HEK293 (cell line): ENCODE measurements around the gene DEDD2.
A peak's percentile ranks its signal among the peaks of the same experiment; 100 is the strongest.

Source experiments
- BCL11B ChIP-seq: fragments of 450-650 bp; formaldehyde crosslinking; IDR thresholded peaks from 2 replicates; pipeline ENCODE4 v1.5.1; 2016; ENCODE audit warnings: low read depth, missing biosample characterization, missing genetic modification characterization
- KLF8 ChIP-seq: fragments of 450-650 bp; formaldehyde crosslinking; IDR thresholded peaks from 2 replicates; pipeline ENCODE4 v1.5.1; 2016; ENCODE audit warnings: missing biosample characterization, missing genetic modification characterization
- SETDB1 ChIP-seq: IDR thresholded peaks from one replicate; pipeline ENCODE4 v1.6.1; 2017; ENCODE audit warnings: mild to moderate bottlenecking, low read length, moderate library complexity, mixed read lengths; ENCODE audit not compliant: insufficient read length
- SP3 ChIP-seq: fragments of 450-650 bp; formaldehyde crosslinking; IDR thresholded peaks from 2 replicates; pipeline ENCODE4 v1.5.1; 2016; ENCODE audit warnings: missing biosample characterization, missing genetic modification characterization
- ZBTB21 ChIP-seq: fragments of 450-650 bp; formaldehyde crosslinking; IDR thresholded peaks from 2 replicates; pipeline ENCODE4 v1.5.1; 2017; ENCODE audit warnings: missing biosample characterization, missing genetic modification characterization
- ZNF138 ChIP-seq: fragments of 450-650 bp; formaldehyde crosslinking; IDR thresholded peaks from 2 replicates; pipeline ENCODE4 v1.5.1; 2016; ENCODE audit warnings: missing biosample characterization, missing genetic modification characterization, borderline replicate concordance
- ZNF175 ChIP-seq: fragments of 450-650 bp; formaldehyde crosslinking; IDR thresholded peaks from 2 replicates; pipeline ENCODE4 v1.5.1; 2016; ENCODE audit warnings: missing biosample characterization, missing genetic modification characterization
- ZNF184 ChIP-seq: fragments of 450-650 bp; IDR thresholded peaks from 2 replicates; pipeline ENCODE4 v1.5.1; 2018; ENCODE audit warnings: missing biosample characterization, mild to moderate bottlenecking, missing genetic modification characterization
- ZNF23 ChIP-seq: fragments of 450-650 bp; formaldehyde crosslinking; IDR thresholded peaks from 2 replicates; pipeline ENCODE4 v1.5.1; 2016; ENCODE audit warnings: missing biosample characterization, missing genetic modification characterization, borderline replicate concordance
- ZNF248 ChIP-seq: fragments of 450-650 bp; formaldehyde crosslinking; IDR thresholded peaks from 2 replicates; pipeline ENCODE4 v1.5.1; 2017; ENCODE audit warnings: missing biosample characterization, missing genetic modification characterization
- ZNF311 ChIP-seq: fragments of 450-650 bp; formaldehyde crosslinking; IDR thresholded peaks from 2 replicates; pipeline ENCODE4 v1.5.1; 2017; ENCODE audit warnings: missing biosample characterization, missing genetic modification characterization, borderline replicate concordance
- ZNF341 ChIP-seq: fragments of 450-650 bp; formaldehyde crosslinking; IDR thresholded peaks from 2 replicates; pipeline ENCODE4; 2016; ENCODE audit warnings: low read depth, missing biosample characterization, missing genetic modification characterization
- ZNF571 ChIP-seq: fragments of 450-650 bp; formaldehyde crosslinking; IDR thresholded peaks from 2 replicates; pipeline ENCODE4 v1.5.0; 2017; ENCODE audit warnings: missing biosample characterization, missing genetic modification characterization
- ZNF596 ChIP-seq: fragments of 450-650 bp; IDR thresholded peaks from 2 replicates; pipeline ENCODE4 v1.5.0; 2018; ENCODE audit warnings: missing biosample characterization, mild to moderate bottlenecking, missing genetic modification characterization, moderate library complexity
- ZNF658 ChIP-seq: fragments of 450-650 bp; formaldehyde crosslinking; IDR thresholded peaks from 2 replicates; pipeline ENCODE4; 2016; ENCODE audit warnings: missing biosample characterization, missing genetic modification characterization
- TF ChIP-seq, protein P1 (sequence below): fragments of 450-650 bp; formaldehyde crosslinking; IDR thresholded peaks from 2 replicates; pipeline ENCODE4 v1.5.1; 2017; ENCODE audit warnings: missing biosample characterization, missing genetic modification characterization
- TF ChIP-seq, protein P2 (sequence below): fragments of 450-650 bp; formaldehyde crosslinking; IDR thresholded peaks from 2 replicates; pipeline ENCODE4 v1.5.1; 2016; ENCODE audit warnings: missing biosample characterization, missing genetic modification characterization
- TF ChIP-seq, protein P3 (sequence below): fragments of 450-650 bp; formaldehyde crosslinking; IDR thresholded peaks from 2 replicates; pipeline ENCODE4 v1.5.1; 2016; ENCODE audit warnings: missing biosample characterization, missing genetic modification characterization, borderline replicate concordance
- TF ChIP-seq, protein P4 (sequence below): fragments of 450-650 bp; formaldehyde crosslinking; IDR thresholded peaks from 2 replicates; pipeline ENCODE4 v1.5.1; 2016; ENCODE audit warnings: missing biosample characterization, missing genetic modification characterization
- TF ChIP-seq, protein P5 (sequence below): fragments of 450-650 bp; formaldehyde crosslinking; IDR thresholded peaks from 2 replicates; pipeline ENCODE4 v1.5.1; 2016; ENCODE audit warnings: missing biosample characterization, missing genetic modification characterization, low read depth
- TF ChIP-seq, protein P6 (sequence below): fragments of 450-650 bp; formaldehyde crosslinking; IDR thresholded peaks from 2 replicates; pipeline ENCODE4 v1.5.1; 2016; ENCODE audit warnings: missing biosample characterization, missing genetic modification characterization
- TF ChIP-seq, protein P7 (sequence below): fragments of 450-650 bp; formaldehyde crosslinking; IDR thresholded peaks from 2 replicates; pipeline ENCODE4 v1.5.1; 2016; ENCODE audit warnings: missing biosample characterization, missing genetic modification characterization

The DEDD2 gene

DNA sequence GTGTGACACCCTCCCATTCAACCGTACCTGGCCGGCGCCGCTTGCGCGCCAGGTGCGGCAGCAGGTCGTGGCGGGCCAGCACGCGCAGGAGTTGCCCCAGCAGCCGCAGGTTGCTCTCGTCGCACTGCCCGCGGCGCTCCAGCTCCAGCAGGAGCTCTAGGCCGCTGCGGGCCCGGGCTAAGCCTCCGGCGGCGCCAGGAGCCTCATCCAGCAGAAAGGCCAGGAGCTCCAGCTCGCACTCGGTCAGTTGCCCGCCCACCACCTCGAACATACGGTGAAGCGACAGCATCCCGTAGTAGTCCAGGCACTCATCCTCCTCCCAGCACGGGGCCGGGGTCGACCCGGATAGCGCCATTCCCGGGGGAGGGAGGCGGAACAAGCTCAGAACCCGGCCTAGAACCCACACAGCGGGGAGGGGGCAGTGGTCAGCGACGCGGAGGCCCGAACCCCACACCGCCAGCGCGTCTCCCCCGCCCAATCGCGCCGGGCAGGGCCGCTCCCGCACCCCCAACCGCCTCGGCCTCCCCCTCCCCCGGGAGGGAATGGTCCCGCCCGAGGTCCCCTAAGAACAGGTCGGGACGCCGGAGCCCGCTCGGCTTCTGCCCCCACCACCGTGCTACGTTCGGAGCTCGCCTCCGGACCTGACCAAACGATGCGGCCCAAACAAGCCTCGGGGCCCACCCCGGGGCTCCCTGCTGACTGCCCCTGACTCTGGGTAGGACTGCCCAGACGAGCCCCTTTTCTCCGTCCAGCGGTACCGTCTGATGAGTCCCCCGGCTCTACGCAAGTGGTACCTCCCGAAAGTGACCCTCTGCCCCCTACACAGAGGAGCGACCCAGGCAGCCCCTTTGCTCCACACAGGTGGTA, 591 bp downstream of the DEDD2 start (continued):
- TF ChIP-seq, protein P1, sequence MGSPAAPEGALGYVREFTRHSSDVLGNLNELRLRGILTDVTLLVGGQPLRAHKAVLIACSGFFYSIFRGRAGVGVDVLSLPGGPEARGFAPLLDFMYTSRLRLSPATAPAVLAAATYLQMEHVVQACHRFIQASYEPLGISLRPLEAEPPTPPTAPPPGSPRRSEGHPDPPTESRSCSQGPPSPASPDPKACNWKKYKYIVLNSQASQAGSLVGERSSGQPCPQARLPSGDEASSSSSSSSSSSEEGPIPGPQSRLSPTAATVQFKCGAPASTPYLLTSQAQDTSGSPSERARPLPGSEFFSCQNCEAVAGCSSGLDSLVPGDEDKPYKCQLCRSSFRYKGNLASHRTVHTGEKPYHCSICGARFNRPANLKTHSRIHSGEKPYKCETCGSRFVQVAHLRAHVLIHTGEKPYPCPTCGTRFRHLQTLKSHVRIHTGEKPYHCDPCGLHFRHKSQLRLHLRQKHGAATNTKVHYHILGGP (tag by site-specific recombination), result no peak
- no peak for TF ChIP-seq ZNF596
- TF ChIP-seq ZNF138, result no peak
- no peak for TF ChIP-seq ZNF341 (tag by site-specific recombination)
- peak; percentile 56; the same call in 1 of the 2 replicates for TF ChIP-seq ZBTB21 (tag by site-specific recombination)
- no peak for TF ChIP-seq ZNF311 (tag by site-specific recombination)
- TF ChIP-seq, protein P2, sequence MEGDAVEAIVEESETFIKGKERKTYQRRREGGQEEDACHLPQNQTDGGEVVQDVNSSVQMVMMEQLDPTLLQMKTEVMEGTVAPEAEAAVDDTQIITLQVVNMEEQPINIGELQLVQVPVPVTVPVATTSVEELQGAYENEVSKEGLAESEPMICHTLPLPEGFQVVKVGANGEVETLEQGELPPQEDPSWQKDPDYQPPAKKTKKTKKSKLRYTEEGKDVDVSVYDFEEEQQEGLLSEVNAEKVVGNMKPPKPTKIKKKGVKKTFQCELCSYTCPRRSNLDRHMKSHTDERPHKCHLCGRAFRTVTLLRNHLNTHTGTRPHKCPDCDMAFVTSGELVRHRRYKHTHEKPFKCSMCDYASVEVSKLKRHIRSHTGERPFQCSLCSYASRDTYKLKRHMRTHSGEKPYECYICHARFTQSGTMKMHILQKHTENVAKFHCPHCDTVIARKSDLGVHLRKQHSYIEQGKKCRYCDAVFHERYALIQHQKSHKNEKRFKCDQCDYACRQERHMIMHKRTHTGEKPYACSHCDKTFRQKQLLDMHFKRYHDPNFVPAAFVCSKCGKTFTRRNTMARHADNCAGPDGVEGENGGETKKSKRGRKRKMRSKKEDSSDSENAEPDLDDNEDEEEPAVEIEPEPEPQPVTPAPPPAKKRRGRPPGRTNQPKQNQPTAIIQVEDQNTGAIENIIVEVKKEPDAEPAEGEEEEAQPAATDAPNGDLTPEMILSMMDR (tag by site-specific recombination), result peak; percentile 39; the same call in 1 of the 2 replicates
- no peak for TF ChIP-seq ZNF658 (tag by site-specific recombination)
- TF ChIP-seq, protein P3, sequence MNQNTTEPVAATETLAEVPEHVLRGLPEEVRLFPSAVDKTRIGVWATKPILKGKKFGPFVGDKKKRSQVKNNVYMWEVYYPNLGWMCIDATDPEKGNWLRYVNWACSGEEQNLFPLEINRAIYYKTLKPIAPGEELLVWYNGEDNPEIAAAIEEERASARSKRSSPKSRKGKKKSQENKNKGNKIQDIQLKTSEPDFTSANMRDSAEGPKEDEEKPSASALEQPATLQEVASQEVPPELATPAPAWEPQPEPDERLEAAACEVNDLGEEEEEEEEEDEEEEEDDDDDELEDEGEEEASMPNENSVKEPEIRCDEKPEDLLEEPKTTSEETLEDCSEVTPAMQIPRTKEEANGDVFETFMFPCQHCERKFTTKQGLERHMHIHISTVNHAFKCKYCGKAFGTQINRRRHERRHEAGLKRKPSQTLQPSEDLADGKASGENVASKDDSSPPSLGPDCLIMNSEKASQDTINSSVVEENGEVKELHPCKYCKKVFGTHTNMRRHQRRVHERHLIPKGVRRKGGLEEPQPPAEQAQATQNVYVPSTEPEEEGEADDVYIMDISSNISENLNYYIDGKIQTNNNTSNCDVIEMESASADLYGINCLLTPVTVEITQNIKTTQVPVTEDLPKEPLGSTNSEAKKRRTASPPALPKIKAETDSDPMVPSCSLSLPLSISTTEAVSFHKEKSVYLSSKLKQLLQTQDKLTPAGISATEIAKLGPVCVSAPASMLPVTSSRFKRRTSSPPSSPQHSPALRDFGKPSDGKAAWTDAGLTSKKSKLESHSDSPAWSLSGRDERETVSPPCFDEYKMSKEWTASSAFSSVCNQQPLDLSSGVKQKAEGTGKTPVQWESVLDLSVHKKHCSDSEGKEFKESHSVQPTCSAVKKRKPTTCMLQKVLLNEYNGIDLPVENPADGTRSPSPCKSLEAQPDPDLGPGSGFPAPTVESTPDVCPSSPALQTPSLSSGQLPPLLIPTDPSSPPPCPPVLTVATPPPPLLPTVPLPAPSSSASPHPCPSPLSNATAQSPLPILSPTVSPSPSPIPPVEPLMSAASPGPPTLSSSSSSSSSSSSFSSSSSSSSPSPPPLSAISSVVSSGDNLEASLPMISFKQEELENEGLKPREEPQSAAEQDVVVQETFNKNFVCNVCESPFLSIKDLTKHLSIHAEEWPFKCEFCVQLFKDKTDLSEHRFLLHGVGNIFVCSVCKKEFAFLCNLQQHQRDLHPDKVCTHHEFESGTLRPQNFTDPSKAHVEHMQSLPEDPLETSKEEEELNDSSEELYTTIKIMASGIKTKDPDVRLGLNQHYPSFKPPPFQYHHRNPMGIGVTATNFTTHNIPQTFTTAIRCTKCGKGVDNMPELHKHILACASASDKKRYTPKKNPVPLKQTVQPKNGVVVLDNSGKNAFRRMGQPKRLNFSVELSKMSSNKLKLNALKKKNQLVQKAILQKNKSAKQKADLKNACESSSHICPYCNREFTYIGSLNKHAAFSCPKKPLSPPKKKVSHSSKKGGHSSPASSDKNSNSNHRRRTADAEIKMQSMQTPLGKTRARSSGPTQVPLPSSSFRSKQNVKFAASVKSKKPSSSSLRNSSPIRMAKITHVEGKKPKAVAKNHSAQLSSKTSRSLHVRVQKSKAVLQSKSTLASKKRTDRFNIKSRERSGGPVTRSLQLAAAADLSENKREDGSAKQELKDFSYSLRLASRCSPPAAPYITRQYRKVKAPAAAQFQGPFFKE (tag by site-specific recombination), result no peak
- TF ChIP-seq, protein P4, sequence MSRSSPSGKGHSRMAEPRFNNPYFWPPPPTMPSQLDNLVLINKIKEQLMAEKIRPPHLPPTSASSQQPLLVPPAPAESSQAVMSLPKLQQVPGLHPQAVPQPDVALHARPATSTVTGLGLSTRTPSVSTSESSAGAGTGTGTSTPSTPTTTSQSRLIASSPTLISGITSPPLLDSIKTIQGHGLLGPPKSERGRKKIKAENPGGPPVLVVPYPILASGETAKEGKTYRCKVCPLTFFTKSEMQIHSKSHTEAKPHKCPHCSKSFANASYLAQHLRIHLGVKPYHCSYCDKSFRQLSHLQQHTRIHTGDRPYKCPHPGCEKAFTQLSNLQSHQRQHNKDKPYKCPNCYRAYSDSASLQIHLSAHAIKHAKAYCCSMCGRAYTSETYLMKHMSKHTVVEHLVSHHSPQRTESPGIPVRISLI (tag by site-specific recombination), result no peak
- TF ChIP-seq ZNF571 (tag by site-specific recombination), result no peak
- TF ChIP-seq, protein P5, sequence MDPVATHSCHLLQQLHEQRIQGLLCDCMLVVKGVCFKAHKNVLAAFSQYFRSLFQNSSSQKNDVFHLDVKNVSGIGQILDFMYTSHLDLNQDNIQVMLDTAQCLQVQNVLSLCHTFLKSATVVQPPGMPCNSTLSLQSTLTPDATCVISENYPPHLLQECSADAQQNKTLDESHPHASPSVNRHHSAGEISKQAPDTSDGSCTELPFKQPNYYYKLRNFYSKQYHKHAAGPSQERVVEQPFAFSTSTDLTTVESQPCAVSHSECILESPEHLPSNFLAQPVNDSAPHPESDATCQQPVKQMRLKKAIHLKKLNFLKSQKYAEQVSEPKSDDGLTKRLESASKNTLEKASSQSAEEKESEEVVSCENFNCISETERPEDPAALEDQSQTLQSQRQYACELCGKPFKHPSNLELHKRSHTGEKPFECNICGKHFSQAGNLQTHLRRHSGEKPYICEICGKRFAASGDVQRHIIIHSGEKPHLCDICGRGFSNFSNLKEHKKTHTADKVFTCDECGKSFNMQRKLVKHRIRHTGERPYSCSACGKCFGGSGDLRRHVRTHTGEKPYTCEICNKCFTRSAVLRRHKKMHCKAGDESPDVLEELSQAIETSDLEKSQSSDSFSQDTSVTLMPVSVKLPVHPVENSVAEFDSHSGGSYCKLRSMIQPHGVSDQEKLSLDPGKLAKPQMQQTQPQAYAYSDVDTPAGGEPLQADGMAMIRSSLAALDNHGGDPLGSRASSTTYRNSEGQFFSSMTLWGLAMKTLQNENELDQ (tag by site-specific recombination), result no peak
- peak; percentile 65 for TF ChIP-seq BCL11B
- no peak for TF ChIP-seq ZNF184 (tag by site-specific recombination)
- no peak for TF ChIP-seq KLF8 (tag by site-specific recombination)
- TF ChIP-seq SETDB1, result no peak
- TF ChIP-seq ZNF248 (tag by site-specific recombination), result no peak
- no peak for TF ChIP-seq ZNF23 (tag by site-specific recombination)
- TF ChIP-seq, protein P6, sequence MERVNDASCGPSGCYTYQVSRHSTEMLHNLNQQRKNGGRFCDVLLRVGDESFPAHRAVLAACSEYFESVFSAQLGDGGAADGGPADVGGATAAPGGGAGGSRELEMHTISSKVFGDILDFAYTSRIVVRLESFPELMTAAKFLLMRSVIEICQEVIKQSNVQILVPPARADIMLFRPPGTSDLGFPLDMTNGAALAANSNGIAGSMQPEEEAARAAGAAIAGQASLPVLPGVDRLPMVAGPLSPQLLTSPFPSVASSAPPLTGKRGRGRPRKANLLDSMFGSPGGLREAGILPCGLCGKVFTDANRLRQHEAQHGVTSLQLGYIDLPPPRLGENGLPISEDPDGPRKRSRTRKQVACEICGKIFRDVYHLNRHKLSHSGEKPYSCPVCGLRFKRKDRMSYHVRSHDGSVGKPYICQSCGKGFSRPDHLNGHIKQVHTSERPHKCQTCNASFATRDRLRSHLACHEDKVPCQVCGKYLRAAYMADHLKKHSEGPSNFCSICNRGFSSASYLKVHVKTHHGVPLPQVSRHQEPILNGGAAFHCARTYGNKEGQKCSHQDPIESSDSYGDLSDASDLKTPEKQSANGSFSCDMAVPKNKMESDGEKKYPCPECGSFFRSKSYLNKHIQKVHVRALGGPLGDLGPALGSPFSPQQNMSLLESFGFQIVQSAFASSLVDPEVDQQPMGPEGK (tag by site-specific recombination), result peak; percentile 77
- no peak for TF ChIP-seq SP3
- TF ChIP-seq, protein P7, sequence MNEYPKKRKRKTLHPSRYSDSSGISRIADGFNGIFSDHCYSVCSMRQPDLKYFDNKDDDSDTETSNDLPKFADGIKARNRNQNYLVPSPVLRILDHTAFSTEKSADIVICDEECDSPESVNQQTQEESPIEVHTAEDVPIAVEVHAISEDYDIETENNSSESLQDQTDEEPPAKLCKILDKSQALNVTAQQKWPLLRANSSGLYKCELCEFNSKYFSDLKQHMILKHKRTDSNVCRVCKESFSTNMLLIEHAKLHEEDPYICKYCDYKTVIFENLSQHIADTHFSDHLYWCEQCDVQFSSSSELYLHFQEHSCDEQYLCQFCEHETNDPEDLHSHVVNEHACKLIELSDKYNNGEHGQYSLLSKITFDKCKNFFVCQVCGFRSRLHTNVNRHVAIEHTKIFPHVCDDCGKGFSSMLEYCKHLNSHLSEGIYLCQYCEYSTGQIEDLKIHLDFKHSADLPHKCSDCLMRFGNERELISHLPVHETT (tag by site-specific recombination), result peak; percentile 69; the same call in 1 of the 2 replicates
- 0 out of 2 replicates have a peak, but pooled peaks have one; percentile 38 for TF ChIP-seq ZNF175
